Lower leg skin (tissue), 3 donors: ENCODE results near the gene PGBD5.

Source experiments
- POLR2A ChIP-seq, 2 donors: fragments of 450-650 bp; IDR thresholded peaks; one replicate each; pipeline ENCODE4 v1.6.1; 2016 to 2017; ENCODE audit warnings: antibody characterized with exemption in 2 of 2, mild to moderate bottlenecking in 1 of 2, moderate library complexity in 1 of 2
- TF ChIP-seq, protein P1 (sequence below), 3 donors: fragments of 450-650 bp; IDR thresholded peaks; one replicate each; pipeline ENCODE4 v1.5.1; 2016; ENCODE audit warnings: antibody characterized with exemption in 3 of 3, mild to moderate bottlenecking in 3 of 3, moderate library complexity in 2 of 3

DNA sequence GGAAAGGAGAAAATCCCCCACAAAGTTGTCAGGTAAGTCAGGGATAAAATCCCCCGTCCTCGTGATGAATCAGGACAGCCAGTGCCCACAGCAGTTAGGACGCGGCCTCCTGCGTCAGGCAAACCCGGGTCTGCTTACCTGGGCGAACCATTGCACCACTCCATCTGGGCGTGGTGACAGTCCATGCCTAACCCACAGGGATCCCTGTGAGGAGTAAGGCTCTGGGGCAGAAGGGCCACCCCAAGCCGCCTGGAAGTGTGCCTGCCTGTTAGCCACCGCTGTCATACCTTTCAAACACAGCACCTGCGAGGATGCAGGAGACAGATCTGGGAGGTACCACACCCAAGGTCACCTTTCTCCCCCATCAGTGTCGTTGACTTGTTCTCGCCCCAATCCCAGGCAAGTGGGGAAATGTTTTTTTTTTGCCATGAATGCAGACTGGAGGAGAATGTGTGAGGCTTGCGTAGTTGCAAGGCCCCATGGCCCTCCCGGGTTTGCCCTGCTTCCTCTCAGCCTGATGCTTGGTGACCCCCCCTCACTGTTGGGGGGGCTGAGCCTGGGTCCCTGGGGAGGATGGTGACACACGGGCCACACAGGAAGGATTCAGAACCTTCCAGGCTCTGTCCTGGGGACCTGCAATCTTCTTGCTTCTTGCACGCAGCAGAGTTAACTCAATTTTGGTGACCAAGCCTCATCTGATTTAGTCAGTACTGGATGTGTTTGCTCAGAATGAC is 107.0 kb downstream of the PGBD5 start:
- TF ChIP-seq, protein P1, sequence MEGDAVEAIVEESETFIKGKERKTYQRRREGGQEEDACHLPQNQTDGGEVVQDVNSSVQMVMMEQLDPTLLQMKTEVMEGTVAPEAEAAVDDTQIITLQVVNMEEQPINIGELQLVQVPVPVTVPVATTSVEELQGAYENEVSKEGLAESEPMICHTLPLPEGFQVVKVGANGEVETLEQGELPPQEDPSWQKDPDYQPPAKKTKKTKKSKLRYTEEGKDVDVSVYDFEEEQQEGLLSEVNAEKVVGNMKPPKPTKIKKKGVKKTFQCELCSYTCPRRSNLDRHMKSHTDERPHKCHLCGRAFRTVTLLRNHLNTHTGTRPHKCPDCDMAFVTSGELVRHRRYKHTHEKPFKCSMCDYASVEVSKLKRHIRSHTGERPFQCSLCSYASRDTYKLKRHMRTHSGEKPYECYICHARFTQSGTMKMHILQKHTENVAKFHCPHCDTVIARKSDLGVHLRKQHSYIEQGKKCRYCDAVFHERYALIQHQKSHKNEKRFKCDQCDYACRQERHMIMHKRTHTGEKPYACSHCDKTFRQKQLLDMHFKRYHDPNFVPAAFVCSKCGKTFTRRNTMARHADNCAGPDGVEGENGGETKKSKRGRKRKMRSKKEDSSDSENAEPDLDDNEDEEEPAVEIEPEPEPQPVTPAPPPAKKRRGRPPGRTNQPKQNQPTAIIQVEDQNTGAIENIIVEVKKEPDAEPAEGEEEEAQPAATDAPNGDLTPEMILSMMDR (IDR thresholded peaks at IDR 0.05): no peak
- no peak for TF ChIP-seq POLR2A (IDR thresholded peaks at IDR 0.05)
